ENCODE measurements around the gene LRRC28. TPM values are rescaled to one million over a fixed set of nuclear protein-coding genes. Genes with fewer than 3 reads are reported as not detected.

The LRRC28 gene
- polyA plus RNA-seq, 1 of the 3 experiments (the other 2 are of a cell fraction): 15.2 TPM

GRCh38 chr15:99369196-99369595, 117.9 kb downstream of the LRRC28 start (continued):
- TF ChIP-seq, protein P1, sequence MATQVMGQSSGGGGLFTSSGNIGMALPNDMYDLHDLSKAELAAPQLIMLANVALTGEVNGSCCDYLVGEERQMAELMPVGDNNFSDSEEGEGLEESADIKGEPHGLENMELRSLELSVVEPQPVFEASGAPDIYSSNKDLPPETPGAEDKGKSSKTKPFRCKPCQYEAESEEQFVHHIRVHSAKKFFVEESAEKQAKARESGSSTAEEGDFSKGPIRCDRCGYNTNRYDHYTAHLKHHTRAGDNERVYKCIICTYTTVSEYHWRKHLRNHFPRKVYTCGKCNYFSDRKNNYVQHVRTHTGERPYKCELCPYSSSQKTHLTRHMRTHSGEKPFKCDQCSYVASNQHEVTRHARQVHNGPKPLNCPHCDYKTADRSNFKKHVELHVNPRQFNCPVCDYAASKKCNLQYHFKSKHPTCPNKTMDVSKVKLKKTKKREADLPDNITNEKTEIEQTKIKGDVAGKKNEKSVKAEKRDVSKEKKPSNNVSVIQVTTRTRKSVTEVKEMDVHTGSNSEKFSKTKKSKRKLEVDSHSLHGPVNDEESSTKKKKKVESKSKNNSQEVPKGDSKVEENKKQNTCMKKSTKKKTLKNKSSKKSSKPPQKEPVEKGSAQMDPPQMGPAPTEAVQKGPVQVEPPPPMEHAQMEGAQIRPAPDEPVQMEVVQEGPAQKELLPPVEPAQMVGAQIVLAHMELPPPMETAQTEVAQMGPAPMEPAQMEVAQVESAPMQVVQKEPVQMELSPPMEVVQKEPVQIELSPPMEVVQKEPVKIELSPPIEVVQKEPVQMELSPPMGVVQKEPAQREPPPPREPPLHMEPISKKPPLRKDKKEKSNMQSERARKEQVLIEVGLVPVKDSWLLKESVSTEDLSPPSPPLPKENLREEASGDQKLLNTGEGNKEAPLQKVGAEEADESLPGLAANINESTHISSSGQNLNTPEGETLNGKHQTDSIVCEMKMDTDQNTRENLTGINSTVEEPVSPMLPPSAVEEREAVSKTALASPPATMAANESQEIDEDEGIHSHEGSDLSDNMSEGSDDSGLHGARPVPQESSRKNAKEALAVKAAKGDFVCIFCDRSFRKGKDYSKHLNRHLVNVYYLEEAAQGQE (IDR thresholded peaks at IDR 0.05; ENCODE audit: low read depth, low read length): no peak
- TF ChIP-seq NFIC (IDR thresholded peaks at IDR 0.05; ENCODE audit: borderline replicate concordance): no peak
- TF ChIP-seq FOXM1 (IDR thresholded peaks at IDR 0.05; ENCODE audit: low read depth): no peak
- no peak for TF ChIP-seq GATA2 (CRISPR knock-in tag; IDR thresholded peaks at IDR 0.05)
- no peak for TF ChIP-seq RFX5 (IDR thresholded peaks at IDR 0.05; ENCODE audit: low read length)

DNA sequence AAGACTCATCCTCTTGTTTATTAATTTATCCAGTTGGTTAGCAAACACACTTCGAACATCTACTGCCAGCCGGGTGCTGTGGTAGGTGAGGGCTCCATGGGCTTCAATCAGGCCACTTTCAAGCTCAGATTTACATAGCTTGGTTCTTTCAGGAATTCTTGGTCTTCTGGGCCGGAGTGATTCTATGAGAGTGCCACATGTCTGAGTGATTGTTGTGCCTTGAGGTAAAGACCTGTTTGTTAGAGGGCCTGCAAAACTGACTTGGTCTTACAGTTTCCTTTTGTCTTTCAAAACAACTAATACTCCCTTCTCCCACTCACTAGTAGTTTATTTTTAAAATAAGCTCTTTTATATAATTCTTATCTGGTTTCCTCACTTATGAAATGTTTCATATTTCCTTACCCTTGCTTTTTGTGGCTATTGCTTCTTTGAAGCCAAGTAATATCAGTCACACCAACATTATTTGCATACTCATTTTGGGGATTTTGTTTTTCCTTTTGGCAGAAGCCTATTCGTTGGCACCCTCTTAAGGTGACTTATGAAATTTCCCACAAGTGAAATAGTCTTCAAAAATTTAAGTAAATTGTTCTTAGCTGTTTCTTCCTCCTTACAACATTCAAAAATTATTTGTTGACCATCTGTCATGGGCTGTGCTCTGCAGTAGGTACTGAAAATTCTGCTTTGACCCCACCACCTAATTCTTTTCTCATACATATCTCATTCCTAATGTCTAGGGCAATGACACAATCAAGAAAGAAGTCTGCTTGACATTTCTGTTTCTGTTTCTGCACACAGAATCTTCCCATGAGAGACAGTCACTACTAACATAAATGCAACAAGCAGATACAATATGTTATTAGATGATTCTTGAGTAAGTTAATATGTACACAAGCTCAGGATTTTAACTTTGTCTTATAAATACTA, 120.2 kb downstream of the LRRC28 start:
- Histone ChIP-seq H3K4me1 (ENCODE audit: control insufficient read depth in 1 of 2, insufficient read depth in 2 of 2, low read depth in 1 of 2, low read length in 1 of 2) (no peaks in the 10 kb centered on the region), H3K9me2 (no peaks in the 10 kb centered on the region), H3F3A (replicated peaks; ENCODE audit: insufficient read depth) (no peaks in the 10 kb centered on the region), H3K9ac (no peak overlapping the region), H4K20me1 (ENCODE audit: insufficient read depth) (no peaks in the 10 kb centered on the region), H3K36me3 (replicated peaks in 1 of 2; ENCODE audit: control insufficient read depth in 1 of 2, insufficient read depth in 2 of 2, low read length in 1 of 2) (peaks cover 0 to 31% of the 10 kb centered on the region in 2 experiments), H3K79me2 (ENCODE audit: insufficient read depth) (no peaks in the 10 kb centered on the region), H3K4me2 (no peak overlapping the region), H3K27me3 (ENCODE audit: insufficient read depth) (no peaks in the 10 kb centered on the region), H3K9me3 (0 out of 2 replicates have a peak, but pooled peaks cover 8% of the 10 kb centered on the region), H2AFZ (ENCODE audit: low read depth) (no peak overlapping the region), H3K4me3 (ENCODE audit: low read depth in 2 of 2, low read length in 1 of 2) (no peak overlapping the region), H3K27ac (ENCODE audit: low read depth in 2 of 2, low read length in 1 of 2) (no peak overlapping the region)
- ChIA-PET CTCF (interaction anchor here (0.6 to 2.7 kb wide), 9 partner anchors 10 to 1042 kb away, joined by 3 to 12 read pairs (median 3); no protein-coding TSS in a partner anchor), POLR2A (no interaction called here)
- no peak for DNase-seq
- TF ChIP-seq RFX5 (IDR thresholded peaks at IDR 0.05; ENCODE audit: low read length): no peak
- TF ChIP-seq, protein P1 (IDR thresholded peaks at IDR 0.05; ENCODE audit: low read depth, low read length): no peak
- TF ChIP-seq, protein P2, sequence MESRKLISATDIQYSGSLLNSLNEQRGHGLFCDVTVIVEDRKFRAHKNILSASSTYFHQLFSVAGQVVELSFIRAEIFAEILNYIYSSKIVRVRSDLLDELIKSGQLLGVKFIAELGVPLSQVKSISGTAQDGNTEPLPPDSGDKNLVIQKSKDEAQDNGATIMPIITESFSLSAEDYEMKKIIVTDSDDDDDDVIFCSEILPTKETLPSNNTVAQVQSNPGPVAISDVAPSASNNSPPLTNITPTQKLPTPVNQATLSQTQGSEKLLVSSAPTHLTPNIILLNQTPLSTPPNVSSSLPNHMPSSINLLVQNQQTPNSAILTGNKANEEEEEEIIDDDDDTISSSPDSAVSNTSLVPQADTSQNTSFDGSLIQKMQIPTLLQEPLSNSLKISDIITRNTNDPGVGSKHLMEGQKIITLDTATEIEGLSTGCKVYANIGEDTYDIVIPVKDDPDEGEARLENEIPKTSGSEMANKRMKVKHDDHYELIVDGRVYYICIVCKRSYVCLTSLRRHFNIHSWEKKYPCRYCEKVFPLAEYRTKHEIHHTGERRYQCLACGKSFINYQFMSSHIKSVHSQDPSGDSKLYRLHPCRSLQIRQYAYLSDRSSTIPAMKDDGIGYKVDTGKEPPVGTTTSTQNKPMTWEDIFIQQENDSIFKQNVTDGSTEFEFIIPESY (IDR thresholded peaks at IDR 0.05; ENCODE audit: borderline replicate concordance, low read depth): no peak
- 0 out of 2 replicates have a peak, but pooled peaks have one; percentile 20 for TF ChIP-seq RAD21 (IDR thresholded peaks at IDR 0.05; ENCODE audit: low read length)
- 82% methylated on average over 4 of the region's 4 CpGs for WGBS (ENCODE audit: low lambda C conversion rate)
